ENCODE results near the gene JAZF1.

Gene JAZF1

GRCh38 chr7:27966219-27966780, 214.3 kb downstream of the JAZF1 start:
- DNase-seq (ENCODE audit: low spot score) = no peak

GRCh38 chr7:27965650-27966049, 214.9 kb downstream of the JAZF1 start:
- DNase-seq (ENCODE audit: low spot score) = no peak

GRCh38 chr7:27964820-27965219, 215.8 kb downstream of the JAZF1 start:
- no peak for DNase-seq (ENCODE audit: low spot score)

GRCh38 chr7:27963056-27963455, 217.5 kb downstream of the JAZF1 start:
- DNase-seq (ENCODE audit: low spot score) = no peak

GRCh38 chr7:27962273-27962672, 218.3 kb downstream of the JAZF1 start:
- peak; percentile 12 for DNase-seq (ENCODE audit: low spot score)

GRCh38 chr7:27961255-27961654, 219.3 kb downstream of the JAZF1 start:
- DNase-seq (ENCODE audit: low spot score) = peak; percentile 36

- DNase-seq (ENCODE audit: low spot score) = no peak
Observed at GRCh38 chr7:27960415-27960814, 220.2 kb downstream of the JAZF1 start.

- DNase-seq (ENCODE audit: low spot score) = no peak
Observed at GRCh38 chr7:27958933-27959548, 221.6 kb downstream of the JAZF1 start.

- no peak for DNase-seq (ENCODE audit: low spot score)
Observed at GRCh38 chr7:27955596-27955995, 225.0 kb downstream of the JAZF1 start.

GRCh38 chr7:27955011-27955410, 225.6 kb downstream of the JAZF1 start:
- no peak for DNase-seq (ENCODE audit: low spot score)

- no peak for DNase-seq (ENCODE audit: low spot score)
Observed at GRCh38 chr7:27953777-27954176, 226.8 kb downstream of the JAZF1 start.

GRCh38 chr7:27953361-27953760, 227.2 kb downstream of the JAZF1 start:
- no peak for DNase-seq (ENCODE audit: low spot score)

- DNase-seq (ENCODE audit: low spot score) = no peak
Observed at GRCh38 chr7:27952456-27953285, 227.9 kb downstream of the JAZF1 start.

- DNase-seq (ENCODE audit: low spot score) = no peak
Observed at GRCh38 chr7:27950123-27950522, 230.5 kb downstream of the JAZF1 start.

- no peak for DNase-seq (ENCODE audit: low spot score)
Observed at GRCh38 chr7:27948861-27949260, 231.7 kb downstream of the JAZF1 start.

GRCh38 chr7:27947586-27948278, 232.9 kb downstream of the JAZF1 start:
- DNase-seq (ENCODE audit: low spot score) = no peak

GRCh38 chr7:27946351-27946750, 234.2 kb downstream of the JAZF1 start:
- DNase-seq (ENCODE audit: low spot score) = no peak

GRCh38 chr7:27945058-27945795, 235.4 kb downstream of the JAZF1 start:
- DNase-seq (ENCODE audit: low spot score) = no peak

- DNase-seq (ENCODE audit: low spot score) = no peak
Observed at GRCh38 chr7:27944643-27945042, 236.0 kb downstream of the JAZF1 start.

- no peak for DNase-seq (ENCODE audit: low spot score)
Observed at GRCh38 chr7:27943241-27943640, 237.4 kb downstream of the JAZF1 start.

- DNase-seq (ENCODE audit: low spot score) = no peak
Observed at GRCh38 chr7:27942711-27943110, 237.9 kb downstream of the JAZF1 start.

GRCh38 chr7:27941522-27941921, 239.1 kb downstream of the JAZF1 start:
- DNase-seq (ENCODE audit: low spot score) = no peak

Data from AG08396 (cell line).